HG03571 (cell line): ENCODE data around the gene MIX23.

Experiments
- ATAC-seq: cut with Tn5 transposase; IDR thresholded peaks from one replicate; pipeline ENCODE4 v1.9.1; 2021; ENCODE audit not compliant: unreplicated experiment

Gene MIX23

DNA sequence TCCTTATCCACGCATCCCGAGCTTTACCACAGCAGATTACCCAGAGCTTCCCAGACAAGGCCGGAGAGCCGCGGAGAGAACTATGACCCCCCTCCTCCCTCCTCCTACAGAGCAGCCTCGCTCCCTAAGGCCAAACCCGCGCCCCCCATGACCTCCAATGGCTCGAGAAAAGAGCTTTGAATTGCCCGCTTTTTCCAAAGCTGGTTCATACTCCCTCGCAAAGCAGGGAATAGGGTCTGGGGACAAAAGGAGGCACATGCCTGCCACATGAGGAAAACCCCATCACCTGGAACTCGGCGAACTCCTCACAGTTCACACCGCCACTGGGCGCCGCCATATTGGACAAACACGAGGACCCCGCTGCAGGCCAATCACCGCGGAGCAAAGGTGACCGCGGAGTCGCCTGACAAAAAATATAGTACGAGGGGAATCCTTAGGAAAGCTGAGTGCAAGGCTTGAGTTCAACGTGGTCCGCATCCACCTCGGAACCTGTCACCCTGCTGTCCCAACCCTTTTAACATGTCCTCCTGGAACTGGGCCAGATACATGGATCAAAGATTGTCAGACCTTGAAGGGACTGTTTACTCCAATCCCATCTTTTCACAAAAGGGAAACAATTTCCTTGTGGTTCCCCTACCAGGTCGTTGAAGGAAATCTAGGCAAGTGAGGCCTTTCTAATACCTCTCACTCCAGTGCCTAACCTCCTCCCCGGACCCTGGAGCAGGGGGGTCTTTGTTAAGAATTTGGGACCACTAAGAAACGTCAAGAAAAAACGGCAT is at the start of gene MIX23:
Gene MIX23 (minus strand): TSS at position 344 of the 779 bp plus-strand sequence. CDS start 7 bp downstream, at position 337.
- ATAC-seq: peak; percentile 40

DNA sequence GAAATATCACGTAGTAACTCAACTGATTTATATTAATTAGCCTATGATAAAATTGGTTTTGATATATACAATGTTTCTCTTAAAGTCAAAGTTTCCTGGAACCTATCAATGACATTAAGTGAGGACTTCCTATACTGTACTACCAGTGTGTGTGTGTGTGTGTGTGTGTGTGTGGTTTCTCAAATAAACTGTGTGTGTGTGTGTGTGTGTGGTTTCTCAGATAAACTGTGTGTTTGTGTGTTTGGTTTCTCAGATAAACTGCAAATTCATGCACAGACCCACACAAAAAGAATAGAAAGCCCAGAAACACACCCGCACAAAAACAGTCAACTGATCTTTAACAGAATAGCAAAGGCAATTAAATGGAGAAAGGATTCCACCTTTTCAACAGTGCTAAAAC is 47.3 kb upstream of the MIX23 start:
- ATAC-seq: no peak

DNA sequence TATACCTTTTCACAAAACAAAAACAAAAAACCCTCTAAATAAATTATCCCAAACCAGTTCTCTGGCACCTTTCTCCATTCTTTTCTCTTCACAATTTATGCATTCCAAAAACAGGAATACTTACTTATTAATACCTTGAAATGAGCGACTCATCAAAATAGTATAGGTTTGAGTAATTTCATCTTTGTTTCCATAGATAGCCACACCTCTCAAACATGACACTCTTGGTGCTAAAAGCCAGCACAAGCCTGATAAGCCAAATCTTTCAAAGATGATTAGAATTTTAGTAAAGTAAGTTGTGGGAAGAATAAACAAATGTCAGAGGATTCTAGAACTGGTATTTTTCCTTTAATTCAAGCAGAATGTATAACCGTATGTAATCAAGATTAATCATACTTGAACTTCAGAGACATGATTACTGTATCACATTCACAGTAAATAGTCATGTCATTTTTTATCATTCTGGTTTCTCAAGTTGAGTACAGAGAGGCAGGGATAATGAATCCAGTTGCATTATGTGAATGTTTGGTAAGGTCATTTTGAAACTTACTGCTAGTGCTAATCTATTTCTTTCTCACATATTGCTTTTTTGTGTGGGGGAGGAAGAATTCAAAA is 44.9 kb upstream of the MIX23 start:
- no peak for ATAC-seq

DNA sequence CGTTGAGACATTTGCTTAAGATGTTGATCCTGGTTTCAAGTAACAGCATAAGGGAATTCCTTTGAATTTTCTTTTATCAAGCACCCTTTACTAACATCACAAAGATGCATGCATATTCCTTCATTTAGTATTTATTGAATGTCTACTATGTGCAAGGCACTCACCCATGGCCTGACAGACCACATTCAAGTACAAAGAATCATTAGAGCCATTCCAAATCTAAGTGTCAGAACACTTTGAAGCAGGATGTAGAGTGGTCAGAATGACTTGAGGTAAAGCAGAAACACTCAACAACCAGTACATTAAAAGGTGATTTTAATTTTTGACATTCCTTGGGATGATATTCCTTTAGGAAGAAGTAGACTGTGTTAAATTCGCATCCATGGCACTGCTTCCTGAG is 38.8 kb upstream of the MIX23 start:
- no peak for ATAC-seq

DNA sequence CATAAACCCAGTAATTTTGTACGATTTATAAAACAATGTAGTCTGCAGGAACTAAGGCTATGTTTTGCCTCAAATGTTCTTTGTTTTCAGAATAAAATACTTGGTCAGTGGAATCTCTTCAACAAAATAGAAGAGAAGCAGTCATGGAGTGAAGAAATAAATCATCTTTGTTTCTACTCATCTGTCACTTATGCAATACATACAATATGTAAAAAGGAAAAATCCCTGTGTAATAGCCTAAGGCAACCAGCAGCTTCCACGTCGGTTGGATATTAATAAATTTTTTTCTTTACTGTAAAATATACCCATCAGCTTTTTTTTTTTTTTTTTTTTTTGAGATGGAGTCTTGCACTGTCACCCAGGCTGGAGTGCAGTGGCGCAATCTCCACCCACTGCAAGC is 38.1 kb upstream of the MIX23 start:
- no peak for ATAC-seq

DNA sequence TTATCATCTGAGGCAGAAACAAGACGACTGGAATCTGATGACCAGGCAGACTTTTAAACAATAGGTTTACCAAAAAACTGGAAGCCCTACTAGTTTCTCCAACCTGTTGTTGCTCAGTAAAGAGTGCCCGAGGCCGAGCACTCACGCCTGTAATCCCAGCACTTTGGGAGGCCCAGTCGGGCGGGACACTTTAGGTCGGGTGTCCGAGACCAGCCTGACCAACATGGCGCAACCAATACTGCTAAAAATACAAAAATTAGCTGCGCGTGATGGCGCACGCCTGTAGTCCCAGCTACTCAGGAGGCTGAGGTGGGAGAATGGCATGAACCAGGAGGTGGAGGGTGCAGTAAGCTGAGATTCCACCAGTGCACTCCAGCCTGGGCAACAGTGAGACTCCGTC is 33.9 kb upstream of the MIX23 start:
- ATAC-seq: no peak

DNA sequence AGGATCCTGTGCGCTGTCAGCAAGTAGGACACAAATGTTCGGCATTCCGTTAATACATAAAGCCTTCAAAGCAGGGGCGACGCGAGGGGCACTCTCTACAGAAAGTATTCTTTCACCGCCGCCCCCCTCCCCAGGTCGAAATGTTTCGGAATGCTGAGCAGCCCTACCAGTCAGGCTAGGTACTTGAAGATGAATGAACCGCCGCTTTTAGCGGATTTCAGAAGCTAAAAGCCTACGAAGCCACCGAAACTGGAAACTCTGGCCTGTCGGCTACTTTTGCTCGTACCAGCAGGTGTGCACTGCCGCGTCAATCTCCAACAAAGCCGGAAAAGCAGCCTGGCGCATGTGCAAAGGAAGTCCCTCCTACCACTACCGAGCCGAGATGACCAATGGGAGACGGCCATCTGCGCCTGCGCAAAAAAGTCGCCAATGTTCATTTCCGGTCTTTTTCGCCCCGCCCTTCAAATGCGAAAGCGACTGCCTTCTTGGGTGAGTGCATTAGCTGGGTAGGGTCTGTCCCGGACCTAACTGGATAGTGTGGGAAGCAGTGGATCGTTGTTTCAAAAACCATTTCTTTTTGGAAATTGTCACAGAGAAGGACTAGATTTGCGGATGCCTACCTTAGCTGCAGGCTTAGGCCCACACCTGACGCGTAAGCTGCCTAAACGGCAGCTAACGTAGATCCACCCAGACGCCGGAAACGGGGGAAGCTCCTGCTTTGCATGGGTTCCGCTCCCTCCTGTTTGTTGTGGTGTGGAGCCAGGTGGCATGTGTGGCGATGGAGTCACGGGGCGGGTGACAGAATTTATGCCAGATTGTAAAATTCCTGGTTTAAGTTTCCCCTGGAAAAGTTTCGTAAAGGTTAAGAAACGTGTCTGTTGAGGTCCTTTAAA is 33.0 kb upstream of the MIX23 start, which contains the start of gene WDR5B:
Gene WDR5B (minus strand): TSS at position 301 of the 893 bp plus-strand sequence. CDS start 534 bp downstream, outside the sequence.
- ATAC-seq: peak; percentile 78

DNA sequence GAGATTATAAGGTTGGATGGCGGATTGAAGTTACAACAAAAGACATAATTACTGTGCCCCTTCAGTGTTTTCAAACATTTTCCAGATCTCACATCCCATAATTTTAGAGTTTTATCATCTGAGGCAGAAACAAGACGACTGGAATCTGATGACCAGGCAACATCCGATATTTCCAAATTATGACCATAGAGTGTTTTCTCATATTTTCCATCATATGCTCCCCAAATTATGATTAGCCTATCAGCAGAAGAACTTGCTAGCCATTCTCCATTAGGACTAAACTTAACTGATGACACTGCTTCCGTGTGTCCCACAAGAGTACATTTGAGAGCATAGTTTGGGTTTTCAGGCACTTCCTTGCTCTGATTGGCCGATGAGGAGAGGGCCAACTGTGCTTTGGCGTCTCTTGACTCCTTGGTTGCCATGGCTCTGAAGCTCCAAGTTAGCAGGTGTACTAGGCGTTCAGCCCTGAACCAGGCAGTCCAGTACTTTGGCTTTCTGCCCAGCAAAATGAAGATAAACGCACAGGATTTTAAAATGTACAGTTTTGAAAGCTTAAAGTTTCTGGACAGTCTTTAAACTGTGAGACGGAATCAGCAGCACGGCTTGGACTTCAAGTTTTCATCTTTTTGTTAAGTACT is 32.2 kb upstream of the MIX23 start:
- peak; percentile 40 for ATAC-seq

DNA sequence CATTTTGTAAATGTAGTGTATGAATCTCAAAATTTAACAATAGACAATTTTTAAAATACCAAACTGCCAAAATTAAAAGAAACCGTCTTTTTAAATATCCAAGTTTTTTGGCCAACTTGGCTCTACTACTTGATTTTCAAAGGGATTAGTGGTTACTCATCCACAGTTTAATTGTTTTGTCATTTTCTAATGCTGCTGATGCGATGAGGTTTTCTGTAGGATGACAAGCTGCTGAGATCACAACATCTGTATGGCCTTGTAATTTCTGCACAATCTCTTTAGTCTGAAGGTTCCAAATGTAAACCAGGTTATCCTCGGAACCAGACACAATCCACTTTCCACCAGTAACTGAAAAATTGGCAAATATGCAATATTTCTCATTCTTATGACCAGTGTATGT is 31.4 kb upstream of the MIX23 start:
- no peak for ATAC-seq

DNA sequence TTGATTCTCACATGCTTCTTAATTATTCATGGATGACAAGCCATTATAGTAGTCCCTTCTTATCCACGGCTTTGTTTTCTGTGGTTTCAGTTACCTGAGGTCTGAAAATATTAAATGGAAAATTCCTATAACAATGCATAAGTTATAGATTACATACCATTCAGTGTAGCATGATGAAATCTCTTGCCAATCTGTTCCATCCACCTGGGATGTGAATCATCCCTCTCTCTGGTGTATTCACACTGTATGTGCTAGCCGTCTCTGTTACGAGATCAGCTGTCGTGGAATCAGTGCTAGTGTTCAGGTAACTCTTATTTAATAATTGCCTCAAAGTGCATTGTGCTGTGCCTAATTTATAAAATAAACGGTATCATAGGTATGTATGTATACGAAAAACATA is 27.6 kb upstream of the MIX23 start:
- ATAC-seq: no peak

DNA sequence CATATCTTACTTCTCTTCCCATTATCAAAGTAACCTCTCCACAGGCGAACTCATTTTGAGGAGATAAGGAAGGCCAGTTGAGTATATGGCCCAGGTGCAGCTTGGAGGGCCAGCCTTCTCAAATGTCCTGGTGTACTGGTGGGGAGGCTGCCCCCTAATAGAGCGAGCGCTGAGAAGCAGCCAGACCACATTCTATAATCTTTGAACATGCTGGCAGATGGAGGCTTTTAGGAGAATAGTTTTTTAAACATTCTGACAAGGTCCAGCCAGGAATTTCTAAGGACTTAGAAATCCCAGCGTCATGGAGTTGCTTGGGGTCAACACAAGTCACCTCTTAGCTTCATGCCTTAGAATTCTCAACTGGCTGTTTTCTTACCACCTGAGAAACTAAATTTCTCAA is 27.1 kb upstream of the MIX23 start:
- ATAC-seq: no peak

DNA sequence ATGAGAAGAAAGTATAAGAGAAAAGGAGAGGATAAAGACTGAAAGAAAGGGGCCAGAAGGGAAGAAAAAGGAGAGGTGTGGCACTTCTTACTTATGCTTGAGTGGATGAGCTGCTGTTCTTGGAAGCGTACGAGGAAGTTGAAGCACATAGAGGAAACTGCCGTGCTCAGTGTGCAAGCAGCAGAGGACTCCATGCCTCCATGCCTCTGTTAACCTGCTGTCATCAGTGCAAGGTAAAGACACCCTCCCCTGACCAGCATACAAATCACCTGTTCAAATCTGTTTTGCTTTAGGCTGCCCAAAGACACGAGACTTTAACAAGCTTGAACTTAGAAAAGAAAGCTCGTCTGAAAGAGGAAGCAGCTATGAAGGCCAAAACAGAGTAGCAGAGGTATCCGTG is 26.4 kb upstream of the MIX23 start:
- no peak for ATAC-seq

DNA sequence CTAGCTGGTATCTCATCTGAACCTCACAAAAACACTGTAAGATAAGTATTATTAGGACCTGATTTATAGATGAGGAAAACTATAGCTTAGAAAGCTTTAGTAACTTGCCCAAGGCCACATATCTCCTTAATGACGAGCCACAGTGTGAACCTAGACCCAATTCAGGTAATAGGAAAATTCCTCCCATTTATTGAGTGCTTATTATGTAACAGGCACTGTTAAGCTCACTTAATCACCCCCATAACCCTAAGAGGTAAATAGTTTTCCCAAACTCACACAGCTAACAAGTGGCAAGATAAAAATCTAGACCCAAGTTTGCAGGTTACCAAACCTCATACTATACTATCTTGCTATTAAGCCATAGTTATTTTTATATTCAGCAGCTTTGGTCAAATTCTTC is 24.9 kb upstream of the MIX23 start:
- no peak for ATAC-seq

DNA sequence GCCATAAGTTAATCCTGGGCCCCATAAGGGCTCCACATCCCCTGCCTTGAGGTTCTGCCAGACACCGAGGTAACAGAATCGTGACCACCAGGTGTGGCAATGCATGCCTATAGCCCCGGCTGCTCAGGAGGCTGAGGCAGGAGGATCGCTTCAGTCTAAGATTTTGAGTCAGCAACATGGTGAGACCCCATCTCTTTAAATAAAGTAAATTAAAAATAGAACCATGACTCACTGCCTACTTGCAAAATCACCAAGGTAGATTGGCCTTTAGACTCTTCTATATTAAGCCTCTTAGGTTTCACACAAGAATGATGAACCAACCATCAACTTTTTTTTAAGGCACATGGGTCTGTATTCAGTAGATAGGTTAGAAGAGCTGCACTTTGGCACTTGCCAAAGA is 23.2 kb upstream of the MIX23 start:
- no peak for ATAC-seq

DNA sequence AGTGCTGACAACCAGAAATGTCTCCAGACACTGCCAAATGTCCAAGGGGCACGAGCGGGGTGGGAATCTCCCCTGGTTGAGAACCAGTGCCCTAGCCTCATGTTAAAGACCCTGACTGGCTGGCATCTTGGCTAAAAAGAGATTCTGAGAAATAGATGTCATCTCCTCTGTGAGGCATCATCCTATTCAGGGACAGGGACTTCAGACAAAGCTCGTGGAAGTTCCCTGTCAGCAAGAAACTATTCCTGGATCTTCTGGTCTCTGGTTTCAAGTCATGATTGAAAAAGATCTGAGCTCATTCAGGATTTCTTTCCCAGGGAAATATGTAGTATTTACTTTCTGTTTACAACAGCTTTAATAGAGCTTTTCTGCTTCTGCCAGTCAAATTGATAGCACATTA is 22.0 kb upstream of the MIX23 start:
- ATAC-seq: no peak

DNA sequence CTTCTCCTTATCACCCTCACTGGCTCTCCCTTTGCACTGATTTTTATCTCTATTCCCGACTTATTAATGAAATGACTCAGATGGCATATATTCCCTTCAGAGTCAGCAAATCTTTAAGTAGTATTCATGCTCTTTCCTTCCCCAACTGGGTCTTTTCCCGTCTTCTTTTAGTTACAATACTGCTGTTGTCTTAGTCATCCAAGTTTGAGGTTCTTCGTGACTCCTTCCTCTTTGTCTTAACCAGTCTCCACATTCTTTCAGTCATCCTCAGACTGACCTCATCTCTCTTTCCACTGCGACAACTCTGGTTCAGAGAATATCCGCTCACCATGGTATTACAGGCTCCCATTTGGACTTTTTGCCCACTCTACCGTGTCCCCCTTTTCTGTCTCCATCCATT is 20.5 kb upstream of the MIX23 start:
- no peak for ATAC-seq

DNA sequence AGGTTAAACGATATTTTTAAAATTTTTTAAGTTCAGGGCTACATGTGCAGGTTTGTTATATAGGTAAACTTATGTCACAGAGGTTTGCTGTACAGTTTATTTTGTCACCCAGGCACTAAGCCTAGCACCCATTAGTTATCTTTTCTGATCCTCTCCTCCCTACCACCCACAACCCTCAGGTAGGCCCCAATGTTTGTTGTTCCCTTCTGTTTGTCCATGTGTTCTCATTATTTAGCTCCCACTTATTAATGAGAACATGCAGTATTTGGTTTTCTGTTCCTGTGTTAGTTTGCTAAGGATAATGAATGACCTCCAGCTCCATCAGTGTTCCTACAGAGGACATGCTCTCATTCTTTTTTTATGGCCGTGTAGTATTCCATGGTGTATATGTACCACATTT is 15.9 kb upstream of the MIX23 start:
- ATAC-seq: no peak

DNA sequence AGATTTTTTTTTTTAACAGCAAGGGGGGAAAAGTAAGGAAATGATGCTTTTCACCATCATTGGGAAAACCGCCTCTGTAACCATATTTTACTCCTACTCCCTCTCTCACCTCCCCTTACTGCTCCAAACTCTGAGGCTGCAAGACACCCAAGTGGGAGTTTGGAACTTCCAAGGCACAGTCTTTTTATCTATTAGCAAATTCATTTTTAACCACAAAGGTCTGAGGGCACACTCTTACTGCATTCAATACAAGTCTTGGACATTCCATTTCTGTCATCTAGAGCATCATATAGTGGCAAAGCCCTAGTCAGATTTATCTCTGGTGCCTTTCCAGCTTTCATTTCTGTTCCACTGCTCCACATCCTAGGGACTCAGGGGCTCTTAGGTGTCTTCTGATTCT is 14.2 kb upstream of the MIX23 start:
- ATAC-seq: no peak

DNA sequence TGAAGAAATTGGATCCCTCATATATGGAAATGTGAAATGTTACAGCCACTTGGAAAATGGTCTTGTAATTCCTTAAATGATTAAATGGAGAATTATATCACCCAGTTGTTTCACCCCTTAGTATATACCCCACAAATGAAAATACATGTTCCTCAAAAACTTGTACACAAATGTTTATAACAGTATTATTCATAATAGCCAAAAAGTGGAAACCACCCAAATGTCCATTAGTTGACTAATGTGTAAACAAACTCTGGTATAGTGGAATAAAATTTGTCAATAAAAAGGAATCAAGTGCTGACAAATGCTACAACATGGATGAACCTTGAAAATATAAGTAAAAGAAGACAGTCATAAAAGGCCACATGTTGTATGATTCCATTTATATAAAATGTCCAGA is 13.5 kb upstream of the MIX23 start:
- ATAC-seq: no peak

DNA sequence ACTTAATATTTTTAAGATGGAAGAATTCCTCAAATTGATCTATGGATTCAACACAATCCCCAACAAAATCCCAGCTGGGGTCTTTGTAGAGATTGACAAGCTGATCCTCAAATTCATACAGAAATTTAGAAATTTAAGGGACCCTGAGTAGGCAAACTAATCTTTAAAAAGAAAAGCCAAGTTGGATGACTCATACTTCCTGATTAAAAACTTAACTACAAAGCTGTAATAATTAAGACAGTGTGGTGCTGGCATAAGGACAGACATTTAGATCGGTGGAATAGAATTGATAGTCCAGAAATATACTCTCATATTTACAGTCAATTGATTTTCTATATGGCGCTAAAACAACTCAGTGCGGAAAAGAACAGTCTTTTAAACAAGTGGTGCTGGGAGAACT is 12.6 kb upstream of the MIX23 start:
- no peak for ATAC-seq

DNA sequence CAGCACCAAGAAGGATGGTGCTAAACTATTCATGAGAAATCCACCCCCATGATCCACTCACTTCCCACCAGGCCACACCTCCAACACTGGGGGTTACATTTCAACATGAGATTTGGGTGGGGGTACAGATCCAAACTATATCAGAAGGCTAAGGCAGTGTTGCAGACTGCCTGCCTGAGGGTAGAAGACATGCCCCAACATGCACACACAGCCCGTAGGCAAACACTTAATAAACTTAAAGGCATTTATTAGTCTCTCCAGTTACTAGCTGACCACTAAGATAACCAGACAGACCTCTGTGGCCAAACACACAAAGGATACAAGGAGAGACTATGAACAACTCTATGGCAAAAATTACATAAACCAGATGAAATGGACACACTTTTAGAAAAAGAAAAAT is 11.1 kb upstream of the MIX23 start:
- ATAC-seq: no peak
